Testis (tissue), 2 donors: ENCODE data around the gene PHYKPL.

Experiments used
- CTCF ChIP-seq, 3 experiments: fragments of 450-650 bp in 2 of 3; fragments of 200-600 bp in 1 of 3; sonication (generic) in 1 of 3; IDR thresholded peaks; one replicate each; pipeline ENCODE4 v1.5.1; 2016 to 2019; ENCODE audit warnings: antibody characterized with exemption in 3 of 3, mild to moderate bottlenecking in 2 of 3, moderate library complexity in 1 of 3
- POLR2A ChIP-seq: fragments of 450-650 bp; IDR thresholded peaks from one replicate; pipeline ENCODE4 v1.6.1; 2017; ENCODE audit warnings: antibody characterized with exemption, mild to moderate bottlenecking, moderate library complexity

GRCh38 chr5:178225174-178225573 lies 7.4 kb downstream of the PHYKPL start:
- TF ChIP-seq CTCF (IDR thresholded peaks at IDR 0.05) (no peak), POLR2A (no peak)
